Calu3 (cell line): ENCODE measurements around the gene HS3ST4. TPM values are rescaled to one million over a fixed set of nuclear protein-coding genes. Genes with fewer than 3 reads are reported as not detected.

Source experiments
- Bru-seq: library from RNA; stranded (reverse); fragments of 400-500 nt; gene quantifications from one replicate; lab custom pipeline; 2021; lab: Mats Ljungman, UMichigan
- BruChase-seq, 2 experiments: library from RNA; stranded (reverse); fragments of 400-500 nt; gene quantifications; one replicate each; lab custom pipeline; 2021; lab: Mats Ljungman, UMichigan
- BruUV-seq: library from RNA; stranded (reverse); fragments of 400-500 nt; replicated peaks from 2 replicates; lab custom pipeline; 2021; lab: Mats Ljungman, UMichigan
- CTCF ChIA-PET: fragments of 300-600 bp; sonication (Branson Sonifier 250); formaldehyde crosslinking; loops from one replicate; lab custom pipeline; 2022; ENCODE audit warnings: antibody characterized with exemption; lab: Charles Lee
- DNase-seq: peaks from one replicate; pipeline ENCODE4 v3.0.0; 2022
- H3K27ac Mint-ChIP-seq: one replicate; pipeline ENCODE4 v1.8.0; 2022; ENCODE audit warnings: mixed read lengths; ENCODE audit not compliant: unreplicated experiment
- H3K27me3 Mint-ChIP-seq: one replicate; pipeline ENCODE4 v1.8.0; 2022; ENCODE audit warnings: mixed read lengths; ENCODE audit not compliant: unreplicated experiment
- H3K36me3 Mint-ChIP-seq: one replicate; pipeline ENCODE4 v1.8.0; 2022; ENCODE audit warnings: mild to moderate bottlenecking, moderate library complexity, mixed read lengths; ENCODE audit not compliant: insufficient read depth, unreplicated experiment
- H3K4me1 Mint-ChIP-seq: one replicate; pipeline ENCODE4 v1.8.0; 2022; ENCODE audit warnings: mild to moderate bottlenecking, low read depth, mixed read lengths; ENCODE audit not compliant: unreplicated experiment
- H3K4me3 Mint-ChIP-seq: one replicate; pipeline ENCODE4 v1.8.0; 2022; ENCODE audit warnings: mild to moderate bottlenecking, low read depth, moderate library complexity, mixed read lengths; ENCODE audit not compliant: unreplicated experiment
- H3K9me3 Mint-ChIP-seq: one replicate; pipeline ENCODE4 v1.8.0; 2022; ENCODE audit warnings: low read depth, mixed read lengths; ENCODE audit not compliant: unreplicated experiment
- CTCF ChIP-seq: fragments of 200-600 bp; IDR thresholded peaks from one replicate; pipeline ENCODE4 v1.8.0; 2022; ENCODE audit warnings: antibody characterized with exemption; ENCODE audit not compliant: unreplicated experiment
- intact Hi-C: fragments of 100-400 bp; cut with micrococcal nuclease; formaldehyde crosslinking; loops from one replicate; pipeline ENCODE4 v1.10.0; 2022; ENCODE audit not compliant: unreplicated experiment
- long read RNA-seq: library from polyadenylated mRNA; stranded (forward); transcript quantifications from one replicate; pipeline ENCODE4 v2.0.0, GENCODE V29; 2022
- total RNA-seq: library from RNA; stranded (reverse); gene quantifications from 2 replicates; pipeline ENCODE4 v1.2.3, GENCODE V29; 2022

Gene HS3ST4
- total RNA-seq (not detected in 2 replicates), Bru-seq, nascent RNA (not detected), BruChase-seq, experiment 1, labeled RNA remaining after a 6-hour chase (percentile 0 among the genes with signal in this experiment), BruChase-seq, experiment 2, labeled RNA remaining after a 2-hour chase (percentile 0 among the genes with signal in this experiment)
- long read RNA-seq = 0 reads

GRCh38 chr16:25691519-25692091 is at the start of gene HS3ST4:
TSS of gene HS3ST4 (plus strand) at chr16:25691959.
- Mint-ChIP-seq H3K27ac (no peak within 1 kb of the TSS), H3K27me3 (peaks cover 88% of the 10 kb centered on the region), H3K4me1 (no peaks in the 10 kb centered on the region), H3K36me3 (no peaks in the 10 kb centered on the region), H3K9me3 (no peaks in the 10 kb centered on the region), H3K4me3 (peak within 1 kb of the TSS; percentile 36)
- TF ChIP-seq CTCF = no peak
- intact Hi-C loops = no loop called here
- no peak for DNase-seq
- BruUV-seq = no TSS peak
- CTCF ChIA-PET = interaction anchor here (0.6 to 1.1 kb wide), 3 partner anchors 8 to 667 kb away, joined by 3 to 7 read pairs (median 3); no protein-coding TSS in a partner anchor

GRCh38 chr16:25643633-25644032 is 48.1 kb upstream of the HS3ST4 start:
- H3K36me3 Mint-ChIP-seq = no peaks in the 10 kb centered on the region
- H3K4me1 Mint-ChIP-seq = no peaks in the 10 kb centered on the region
- CTCF ChIA-PET = no interaction called here
- no peak overlapping the region for H3K4me3 Mint-ChIP-seq
- peaks cover 6% of the 10 kb centered on the region for H3K9me3 Mint-ChIP-seq
- no peak overlapping the region for H3K27ac Mint-ChIP-seq
- H3K27me3 Mint-ChIP-seq = no peaks in the 10 kb centered on the region
- no TSS peak for BruUV-seq
- intact Hi-C loops = no loop called here
- DNase-seq = no peak
- TF ChIP-seq CTCF = no peak

- no peaks in the 10 kb centered on the region for H3K27me3 Mint-ChIP-seq
- H3K36me3 Mint-ChIP-seq = no peaks in the 10 kb centered on the region
- no TSS peak for BruUV-seq
- H3K4me3 Mint-ChIP-seq = no peak overlapping the region
- H3K27ac Mint-ChIP-seq = no peak overlapping the region
- peaks cover 18% of the 10 kb centered on the region for H3K9me3 Mint-ChIP-seq
- DNase-seq = no peak
- intact Hi-C loops = no loop called here
- CTCF ChIA-PET = no interaction called here
- no peak for TF ChIP-seq CTCF
- H3K4me1 Mint-ChIP-seq = no peaks in the 10 kb centered on the region
Measured at GRCh38 chr16:25656639-25657038, 35.1 kb upstream of the HS3ST4 start.

- DNase-seq = no peak
- Mint-ChIP-seq H3K4me3 (no peak overlapping the region), H3K36me3 (no peaks in the 10 kb centered on the region), H3K9me3 (peaks cover 3% of the 10 kb centered on the region), H3K4me1 (no peaks in the 10 kb centered on the region), H3K27me3 (no peaks in the 10 kb centered on the region), H3K27ac (no peak overlapping the region)
- CTCF ChIA-PET = no interaction called here
- BruUV-seq = no TSS peak
- TF ChIP-seq CTCF = no peak
- intact Hi-C loops = no loop called here
Measured at GRCh38 chr16:25676820-25677219, 14.9 kb upstream of the HS3ST4 start.
